Measurements from ENCODE around the gene BLTP2.

The BLTP2 gene

DNA sequence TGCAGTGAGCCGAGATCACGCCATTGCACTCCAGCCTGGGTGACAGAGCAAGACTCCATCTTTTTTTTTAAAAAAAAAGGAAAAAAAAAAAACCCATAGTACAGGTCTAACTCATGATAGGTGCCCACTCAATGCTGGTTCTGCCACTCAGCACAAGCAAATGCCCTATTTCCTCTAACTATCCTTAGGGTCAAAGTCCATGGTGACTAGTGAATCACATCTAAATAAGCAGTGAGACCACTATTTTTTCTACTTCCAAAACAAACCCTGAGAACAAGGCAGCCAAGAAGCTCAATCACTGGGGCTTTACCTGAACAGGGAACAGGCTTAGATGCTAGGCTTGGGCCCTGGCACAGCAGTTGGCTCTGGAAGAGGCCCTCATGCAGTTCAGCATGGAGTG, 3.4 kb downstream of the BLTP2 start:
- no peak for TF ChIP-seq CTCF (IDR thresholded peaks at IDR 0.05)

GRCh38 chr17:28635506-28635905, 9.5 kb downstream of the BLTP2 start:
- no peak for TF ChIP-seq CTCF (IDR thresholded peaks at IDR 0.05)

DNA sequence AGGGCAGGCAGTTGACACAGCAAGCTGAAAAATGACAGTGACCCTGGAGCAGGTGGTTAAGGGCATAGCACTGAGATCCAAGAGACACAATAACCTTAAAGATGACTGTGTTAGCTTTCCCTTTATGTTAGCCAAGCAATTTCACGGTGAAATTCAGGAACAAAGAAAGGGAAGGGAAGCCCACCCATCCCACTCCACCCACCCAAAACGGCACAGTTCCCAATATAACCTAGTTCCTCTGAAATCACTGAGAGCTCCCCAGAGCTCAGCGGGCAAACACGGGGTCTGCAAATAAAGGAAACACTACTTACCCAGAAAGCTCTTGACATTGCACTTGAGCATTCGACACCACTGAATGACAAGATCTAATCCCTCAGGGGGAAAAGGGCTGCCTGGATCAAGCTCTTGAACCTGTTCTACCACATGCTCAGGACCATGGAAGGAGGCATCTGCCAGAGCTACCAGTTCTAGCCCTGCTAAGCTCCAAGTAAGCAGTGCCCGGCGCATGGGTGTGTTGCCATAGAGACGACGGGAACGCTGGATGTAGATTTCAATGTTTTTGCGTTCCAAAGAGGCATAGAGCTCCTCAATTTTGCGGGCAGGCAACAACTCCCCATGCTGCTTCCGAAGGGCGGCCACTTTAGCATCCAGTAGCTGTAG, 10.6 kb downstream of the BLTP2 start:
- TF ChIP-seq CTCF (IDR thresholded peaks at IDR 0.05) = no peak

GRCh38 chr17:28626818-28627217, 18.1 kb downstream of the BLTP2 start:
- TF ChIP-seq CTCF (IDR thresholded peaks at IDR 0.05) = no peak

DNA sequence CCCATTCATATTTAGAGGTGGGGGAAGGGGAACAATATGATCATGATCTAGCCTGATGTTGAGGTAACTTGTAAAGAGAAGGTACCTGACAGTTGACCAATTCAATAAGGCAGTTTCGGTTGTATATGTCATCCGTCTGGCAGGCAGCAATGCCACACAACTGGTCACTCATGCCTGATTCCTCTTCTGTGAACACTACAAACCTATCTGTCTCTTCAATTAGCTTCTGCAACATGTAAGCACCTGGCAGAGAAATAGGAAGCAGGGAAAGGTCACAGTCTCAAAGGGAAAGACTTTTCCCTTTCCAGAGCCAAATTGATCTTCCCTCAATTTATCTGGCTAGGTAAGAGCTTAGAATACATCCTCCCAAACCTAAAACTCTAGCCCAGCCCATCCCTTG, 20.8 kb downstream of the BLTP2 start:
- TF ChIP-seq CTCF (IDR thresholded peaks at IDR 0.05) = no peak

DNA sequence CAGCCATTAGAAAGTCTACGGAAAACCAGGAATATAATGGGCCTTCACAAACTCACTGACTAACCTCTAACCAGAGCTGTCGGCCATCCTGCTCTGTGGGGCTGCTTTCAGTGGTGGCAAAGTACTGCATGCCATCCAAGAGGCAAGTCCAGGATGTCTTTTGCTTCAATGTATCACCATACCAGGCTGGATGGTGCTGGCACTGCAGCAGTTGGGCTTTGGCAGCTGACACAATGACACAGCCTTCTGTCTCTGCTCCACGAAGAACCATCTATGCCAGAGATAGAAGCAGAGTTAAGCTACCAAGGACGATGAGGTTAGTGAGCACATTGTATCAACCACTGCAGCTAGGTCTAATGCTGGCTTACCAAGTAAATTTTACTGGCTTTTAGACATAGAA, 21.3 kb downstream of the BLTP2 start:
- TF ChIP-seq CTCF (IDR thresholded peaks at IDR 0.05) = no peak

DNA sequence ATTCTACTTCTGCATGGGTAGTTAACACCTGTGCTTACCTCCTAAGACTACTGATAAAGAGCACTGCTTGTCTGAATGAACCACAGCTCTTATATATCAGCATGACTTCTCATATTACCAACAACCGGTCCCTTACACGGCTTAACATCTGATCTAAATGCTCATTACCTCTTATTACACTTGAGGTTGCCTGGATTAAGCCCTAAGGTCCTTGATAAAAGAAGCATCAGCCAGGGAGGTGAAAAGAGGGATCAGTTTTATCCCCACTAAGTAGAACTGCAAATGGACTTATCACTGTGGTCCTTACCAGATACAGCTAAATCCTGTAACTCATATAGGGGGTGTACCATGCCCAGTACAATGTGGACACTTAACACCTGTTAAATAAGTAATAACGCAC, 22.8 kb downstream of the BLTP2 start:
- TF ChIP-seq CTCF (IDR thresholded peaks at IDR 0.05) = no peak

DNA sequence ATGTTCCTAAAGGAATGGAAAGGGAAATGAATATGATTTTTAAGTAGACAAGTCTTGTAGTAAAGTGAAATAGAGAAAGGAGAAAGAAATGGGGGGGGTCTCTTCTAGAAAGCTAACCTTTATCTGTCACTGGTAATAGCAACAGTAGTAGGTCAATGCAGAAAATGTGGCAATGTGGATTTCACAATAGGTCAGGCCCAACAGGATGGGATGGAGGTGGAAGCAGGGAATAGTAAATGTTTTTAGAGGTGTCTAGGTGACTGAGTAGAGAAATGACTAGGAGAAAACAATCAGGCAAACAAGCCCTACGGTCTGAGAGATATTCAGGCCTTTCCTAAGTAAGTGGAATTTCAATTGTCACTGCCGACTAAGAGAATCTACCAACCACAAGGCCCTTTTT, 24.9 kb downstream of the BLTP2 start:
- TF ChIP-seq CTCF (IDR thresholded peaks at IDR 0.05) = no peak

All from LNCAP (cell line).